PC-3 (cell line): ENCODE measurements around the gene CHAD.

Experiments used
- EZH2phosphoT487 ChIP-seq: fragments of 300-600 bp; sonication (generic); IDR thresholded peaks from 2 replicates; pipeline ENCODE4 v1.6.1; 2018; ENCODE audit warnings: mild to moderate bottlenecking, antibody characterized with exemption, low read length, borderline replicate concordance
- TF ChIP-seq, protein P1 (sequence below): fragments of 300-600 bp; sonication (generic); conservative IDR thresholded peaks from 2 replicates; pipeline ENCODE4 v1.5.1; 2017; ENCODE audit warnings: antibody characterized with exemption, low read depth, mild to moderate bottlenecking, low read length

DNA sequence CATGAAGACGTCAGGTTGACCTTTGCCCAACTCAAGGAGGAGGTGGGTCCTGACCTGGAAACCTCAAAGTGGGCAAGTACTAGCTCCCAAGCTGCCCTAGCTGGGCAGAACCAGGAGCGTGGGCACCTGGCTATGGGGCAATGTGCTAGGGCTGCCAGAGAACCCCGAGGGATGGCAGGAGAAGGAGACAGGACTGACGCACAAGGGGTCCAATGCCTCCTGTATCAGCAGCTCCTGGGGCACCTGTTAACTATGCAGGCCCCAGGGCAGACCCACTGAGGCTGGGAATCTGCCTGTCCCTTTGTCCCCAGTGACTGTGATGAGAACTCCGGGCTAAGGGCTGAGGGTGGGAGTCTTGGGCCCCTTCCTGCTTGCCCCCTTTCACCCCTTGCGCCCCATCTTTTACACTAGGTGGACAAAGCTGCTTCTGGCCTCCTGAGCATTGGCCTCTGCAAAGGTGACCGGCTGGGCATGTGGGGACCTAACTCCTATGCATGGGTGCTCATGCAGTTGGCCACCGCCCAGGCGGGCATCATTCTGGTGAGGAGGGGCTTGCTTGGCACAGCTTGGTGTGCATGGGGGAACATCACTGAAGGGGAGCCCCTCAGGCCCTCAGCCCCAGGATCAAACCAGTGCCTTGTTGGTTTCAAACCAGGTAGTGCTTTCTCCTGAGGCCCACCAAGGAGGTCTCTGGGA lies 7.7 kb downstream of the CHAD start:
- TF ChIP-seq, protein P1, sequence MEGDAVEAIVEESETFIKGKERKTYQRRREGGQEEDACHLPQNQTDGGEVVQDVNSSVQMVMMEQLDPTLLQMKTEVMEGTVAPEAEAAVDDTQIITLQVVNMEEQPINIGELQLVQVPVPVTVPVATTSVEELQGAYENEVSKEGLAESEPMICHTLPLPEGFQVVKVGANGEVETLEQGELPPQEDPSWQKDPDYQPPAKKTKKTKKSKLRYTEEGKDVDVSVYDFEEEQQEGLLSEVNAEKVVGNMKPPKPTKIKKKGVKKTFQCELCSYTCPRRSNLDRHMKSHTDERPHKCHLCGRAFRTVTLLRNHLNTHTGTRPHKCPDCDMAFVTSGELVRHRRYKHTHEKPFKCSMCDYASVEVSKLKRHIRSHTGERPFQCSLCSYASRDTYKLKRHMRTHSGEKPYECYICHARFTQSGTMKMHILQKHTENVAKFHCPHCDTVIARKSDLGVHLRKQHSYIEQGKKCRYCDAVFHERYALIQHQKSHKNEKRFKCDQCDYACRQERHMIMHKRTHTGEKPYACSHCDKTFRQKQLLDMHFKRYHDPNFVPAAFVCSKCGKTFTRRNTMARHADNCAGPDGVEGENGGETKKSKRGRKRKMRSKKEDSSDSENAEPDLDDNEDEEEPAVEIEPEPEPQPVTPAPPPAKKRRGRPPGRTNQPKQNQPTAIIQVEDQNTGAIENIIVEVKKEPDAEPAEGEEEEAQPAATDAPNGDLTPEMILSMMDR, result no peak
- no peak for TF ChIP-seq EZH2phosphoT487
